Activated naive CD4-positive, alpha-beta T cell treated with anti-CD3 and anti-CD28 coated beads, Interleukin-2, amount 50 U/mL, for 24 hours (primary cell): ENCODE data around the gene NPBWR2.

ENCODE experiments used
- H3K27ac Mint-ChIP-seq: one replicate; pipeline ENCODE4 v1.8.0; 2021; ENCODE audit warnings: mild to moderate bottlenecking, mixed read lengths
- H3K27me3 Mint-ChIP-seq: one replicate; pipeline ENCODE4 v1.8.0; 2021; ENCODE audit warnings: mixed read lengths
- H3K36me3 Mint-ChIP-seq: one replicate; pipeline ENCODE4 v1.8.0; 2021; ENCODE audit warnings: mixed read lengths
- H3K4me1 Mint-ChIP-seq: one replicate; pipeline ENCODE4 v1.8.0; 2021; ENCODE audit warnings: mixed read lengths
- H3K4me3 Mint-ChIP-seq: one replicate; pipeline ENCODE4 v1.8.0; 2021; ENCODE audit warnings: mild to moderate bottlenecking, mixed read lengths
- H3K9me3 Mint-ChIP-seq: one replicate; pipeline ENCODE4 v1.8.0; 2021; ENCODE audit warnings: mixed read lengths

Gene NPBWR2

GRCh38 chr20:64106981-64107735 lies at the start of gene NPBWR2:
Gene NPBWR2 (minus strand): TSS chr20:64107565. CDS start chr20:64106831, 734 bp downstream.
- no peaks in the 10 kb centered on the region for H3K36me3 Mint-ChIP-seq
- no peak within 1 kb of the TSS for H3K27ac Mint-ChIP-seq
- peaks cover 11% of the 10 kb centered on the region for H3K4me1 Mint-ChIP-seq
- peaks cover 2% of the 10 kb centered on the region for H3K27me3 Mint-ChIP-seq
- H3K9me3 Mint-ChIP-seq, result no peaks in the 10 kb centered on the region
- H3K4me3 Mint-ChIP-seq, result no peak within 1 kb of the TSS

GRCh38 chr20:64156136-64156885 lies 48.9 kb upstream of the NPBWR2 start:
- Mint-ChIP-seq H3K4me3 (no peak overlapping the region), H3K27ac (no peak overlapping the region), H3K36me3 (no peaks in the 10 kb centered on the region), H3K4me1 (no peaks in the 10 kb centered on the region), H3K9me3 (no peaks in the 10 kb centered on the region), H3K27me3 (peaks cover 5% of the 10 kb centered on the region)

- no peaks in the 10 kb centered on the region for H3K4me1 Mint-ChIP-seq
- H3K4me3 Mint-ChIP-seq, result no peak overlapping the region
Observed at GRCh38 chr20:64155258-64156135, 48.1 kb upstream of the NPBWR2 start.

GRCh38 chr20:64154590-64155257 lies 47.4 kb upstream of the NPBWR2 start:
- Mint-ChIP-seq H3K27ac (no peak overlapping the region), H3K9me3 (no peaks in the 10 kb centered on the region), H3K27me3 (peaks cover 1% of the 10 kb centered on the region), H3K36me3 (no peaks in the 10 kb centered on the region), H3K4me3 (no peak overlapping the region), H3K4me1 (no peaks in the 10 kb centered on the region)

More at GRCh38 chr20:64155258-64156135, 48.1 kb upstream of the NPBWR2 start:
- no peaks in the 10 kb centered on the region for H3K9me3 Mint-ChIP-seq
- peaks cover 1% of the 10 kb centered on the region for H3K27me3 Mint-ChIP-seq
- H3K36me3 Mint-ChIP-seq, result no peaks in the 10 kb centered on the region
- H3K27ac Mint-ChIP-seq, result no peak overlapping the region

- no peaks in the 10 kb centered on the region for H3K36me3 Mint-ChIP-seq
- H3K27ac Mint-ChIP-seq, result no peak overlapping the region
- no peak overlapping the region for H3K4me3 Mint-ChIP-seq
- H3K27me3 Mint-ChIP-seq, result peaks cover 1% of the 10 kb centered on the region
- H3K4me1 Mint-ChIP-seq, result no peaks in the 10 kb centered on the region
- H3K9me3 Mint-ChIP-seq, result no peaks in the 10 kb centered on the region
Observed at GRCh38 chr20:64153861-64154589, 46.7 kb upstream of the NPBWR2 start.

GRCh38 chr20:64153410-64153809 lies 46.0 kb upstream of the NPBWR2 start:
- H3K36me3 Mint-ChIP-seq, result no peaks in the 10 kb centered on the region
- no peaks in the 10 kb centered on the region for H3K9me3 Mint-ChIP-seq
- no peaks in the 10 kb centered on the region for H3K27me3 Mint-ChIP-seq
- no peak overlapping the region for H3K4me3 Mint-ChIP-seq
- H3K27ac Mint-ChIP-seq, result peak overlapping the region; percentile 0
- H3K4me1 Mint-ChIP-seq, result no peaks in the 10 kb centered on the region

GRCh38 chr20:64152906-64153305 lies 45.5 kb upstream of the NPBWR2 start:
- no peaks in the 10 kb centered on the region for H3K36me3 Mint-ChIP-seq
- no peak overlapping the region for H3K27ac Mint-ChIP-seq
- no peaks in the 10 kb centered on the region for H3K9me3 Mint-ChIP-seq
- no peaks in the 10 kb centered on the region for H3K27me3 Mint-ChIP-seq
- H3K4me1 Mint-ChIP-seq, result no peaks in the 10 kb centered on the region
- H3K4me3 Mint-ChIP-seq, result no peak overlapping the region

- H3K27me3 Mint-ChIP-seq, result no peaks in the 10 kb centered on the region
- no peak overlapping the region for H3K4me3 Mint-ChIP-seq
- H3K9me3 Mint-ChIP-seq, result no peaks in the 10 kb centered on the region
- H3K4me1 Mint-ChIP-seq, result no peaks in the 10 kb centered on the region
- H3K27ac Mint-ChIP-seq, result no peak overlapping the region
- no peaks in the 10 kb centered on the region for H3K36me3 Mint-ChIP-seq
Observed at GRCh38 chr20:64151633-64152530, 44.5 kb upstream of the NPBWR2 start.

GRCh38 chr20:64150756-64151632 lies 43.6 kb upstream of the NPBWR2 start:
- H3K36me3 Mint-ChIP-seq, result no peaks in the 10 kb centered on the region
- no peaks in the 10 kb centered on the region for H3K9me3 Mint-ChIP-seq
- no peak overlapping the region for H3K27ac Mint-ChIP-seq
- no peak overlapping the region for H3K4me3 Mint-ChIP-seq
- no peaks in the 10 kb centered on the region for H3K4me1 Mint-ChIP-seq
- H3K27me3 Mint-ChIP-seq, result no peaks in the 10 kb centered on the region

GRCh38 chr20:64149809-64150560 lies 42.6 kb upstream of the NPBWR2 start:
- Mint-ChIP-seq H3K9me3 (no peaks in the 10 kb centered on the region), H3K27me3 (no peaks in the 10 kb centered on the region), H3K4me3 (no peak overlapping the region), H3K4me1 (no peaks in the 10 kb centered on the region), H3K27ac (no peak overlapping the region), H3K36me3 (no peaks in the 10 kb centered on the region)

- Mint-ChIP-seq H3K9me3 (no peaks in the 10 kb centered on the region), H3K4me1 (no peaks in the 10 kb centered on the region), H3K4me3 (no peak overlapping the region), H3K27me3 (no peaks in the 10 kb centered on the region), H3K27ac (no peak overlapping the region), H3K36me3 (no peaks in the 10 kb centered on the region)
Observed at GRCh38 chr20:64149141-64149540, 41.8 kb upstream of the NPBWR2 start.

- H3K4me1 Mint-ChIP-seq, result no peaks in the 10 kb centered on the region
- no peaks in the 10 kb centered on the region for H3K36me3 Mint-ChIP-seq
- no peaks in the 10 kb centered on the region for H3K27me3 Mint-ChIP-seq
- no peak overlapping the region for H3K27ac Mint-ChIP-seq
- H3K4me3 Mint-ChIP-seq, result no peak overlapping the region
- no peaks in the 10 kb centered on the region for H3K9me3 Mint-ChIP-seq
Observed at GRCh38 chr20:64148581-64148980, 41.2 kb upstream of the NPBWR2 start.
